HG02981 (cell line): Measurements from ENCODE around the gene PGA5.

ENCODE experiments used
- ATAC-seq: cut with Tn5 transposase; IDR thresholded peaks from one replicate; pipeline ENCODE4 v1.9.1; 2021; ENCODE audit warnings: mild to moderate bottlenecking, moderate library complexity; ENCODE audit not compliant: unreplicated experiment

Gene PGA5

GRCh38 chr11:61265357-61265756 is 24.4 kb downstream of the PGA5 start:
- no peak for ATAC-seq

DNA sequence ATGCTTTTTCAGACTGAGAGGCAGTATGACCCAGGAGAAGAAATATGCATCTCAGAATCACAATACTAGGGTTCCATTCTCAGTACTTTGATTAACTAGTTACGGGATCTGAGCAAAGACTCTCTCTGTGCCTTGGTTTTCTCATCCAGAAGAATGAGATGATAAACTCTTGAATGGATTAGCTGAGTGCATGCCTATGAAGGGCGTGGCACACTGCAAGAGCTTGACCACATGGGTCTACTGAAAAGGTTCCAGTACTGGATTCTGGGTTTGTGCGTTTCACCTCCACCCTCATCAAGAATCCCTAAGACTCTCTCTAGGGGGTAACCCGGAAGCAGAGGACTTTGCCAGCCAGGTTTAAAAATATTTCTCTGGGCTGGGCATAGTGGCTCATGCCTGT is 25.6 kb downstream of the PGA5 start:
- ATAC-seq, result no peak

GRCh38 chr11:61267437-61267841 is 26.5 kb downstream of the PGA5 start:
- ATAC-seq, result no peak

GRCh38 chr11:61268588-61269250 is 27.7 kb downstream of the PGA5 start:
- ATAC-seq, result no peak

DNA sequence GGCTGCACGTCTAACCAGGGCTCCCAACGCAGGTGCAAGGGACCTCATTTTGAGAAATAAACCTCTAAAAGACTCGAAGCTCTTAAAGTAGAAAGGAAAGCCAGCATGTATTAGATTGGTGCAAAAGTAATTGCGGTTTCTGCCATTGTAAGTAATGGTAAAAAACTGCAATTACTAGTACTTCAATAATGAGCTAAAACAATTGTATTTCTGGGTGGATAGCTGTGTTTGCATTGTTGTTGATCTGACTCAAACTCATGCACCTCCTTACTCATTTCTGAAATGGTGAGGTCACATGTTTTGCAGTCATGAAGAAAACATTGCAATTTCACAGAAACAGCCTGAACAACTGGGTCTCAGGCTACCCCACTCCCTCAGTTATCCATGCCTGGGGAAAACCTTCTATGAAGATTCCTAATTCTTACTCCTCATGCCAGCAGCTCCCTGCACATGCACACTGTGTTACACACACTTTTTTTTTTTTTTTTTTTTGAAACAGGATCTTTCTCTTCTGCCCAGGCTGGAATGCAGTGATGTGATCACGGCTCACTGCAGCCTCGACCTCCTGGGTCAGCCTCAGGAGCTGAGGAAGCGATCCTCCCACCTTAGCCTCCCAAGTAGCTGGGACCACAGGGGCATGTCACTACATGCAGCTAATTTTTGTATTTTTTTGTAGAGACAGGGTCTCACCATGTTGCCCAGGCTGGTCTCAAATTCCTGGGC is 29.5 kb downstream of the PGA5 start:
- no peak for ATAC-seq

- ATAC-seq, result no peak
Observed at GRCh38 chr11:61272731-61273130, 31.8 kb downstream of the PGA5 start.

GRCh38 chr11:61273178-61274078 is 32.5 kb downstream of the PGA5 start:
- no peak for ATAC-seq

GRCh38 chr11:61274084-61274483 is 33.1 kb downstream of the PGA5 start:
- no peak for ATAC-seq

- ATAC-seq, result no peak
Observed at GRCh38 chr11:61275191-61275590, 34.2 kb downstream of the PGA5 start.

GRCh38 chr11:61277186-61278000 is 36.4 kb downstream of the PGA5 start:
- no peak for ATAC-seq

DNA sequence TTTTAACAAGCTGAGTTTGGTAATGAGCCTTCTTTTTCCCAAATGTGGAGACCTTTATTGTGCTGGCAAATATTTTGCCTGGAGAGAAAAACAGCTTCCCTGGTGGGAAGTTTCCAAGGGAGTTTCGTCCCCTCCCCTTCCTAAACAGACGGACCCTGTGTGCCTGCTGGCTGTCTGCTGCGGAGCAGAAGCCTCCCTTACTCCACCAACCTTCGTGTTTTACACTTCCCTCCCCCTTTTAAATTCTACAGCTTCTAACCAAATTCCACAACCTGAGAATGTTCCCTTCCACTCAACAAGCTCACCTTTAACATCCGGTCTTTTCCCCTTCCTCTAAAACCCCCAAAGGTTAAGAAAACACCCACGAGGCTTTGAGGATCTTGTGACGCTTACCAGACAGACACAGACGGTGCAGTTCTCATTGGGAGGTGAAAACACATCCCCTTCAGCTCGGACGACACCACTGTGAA is 37.1 kb downstream of the PGA5 start:
- no peak for ATAC-seq

- ATAC-seq, result no peak
Observed at GRCh38 chr11:61279934-61280659, 39.1 kb downstream of the PGA5 start.

GRCh38 chr11:61280883-61281580 is 40.1 kb downstream of the PGA5 start:
- no peak for ATAC-seq

GRCh38 chr11:61281581-61282250 is 40.7 kb downstream of the PGA5 start:
- ATAC-seq, result no peak

- ATAC-seq, result no peak
Observed at GRCh38 chr11:61283613-61284012, 42.6 kb downstream of the PGA5 start.

DNA sequence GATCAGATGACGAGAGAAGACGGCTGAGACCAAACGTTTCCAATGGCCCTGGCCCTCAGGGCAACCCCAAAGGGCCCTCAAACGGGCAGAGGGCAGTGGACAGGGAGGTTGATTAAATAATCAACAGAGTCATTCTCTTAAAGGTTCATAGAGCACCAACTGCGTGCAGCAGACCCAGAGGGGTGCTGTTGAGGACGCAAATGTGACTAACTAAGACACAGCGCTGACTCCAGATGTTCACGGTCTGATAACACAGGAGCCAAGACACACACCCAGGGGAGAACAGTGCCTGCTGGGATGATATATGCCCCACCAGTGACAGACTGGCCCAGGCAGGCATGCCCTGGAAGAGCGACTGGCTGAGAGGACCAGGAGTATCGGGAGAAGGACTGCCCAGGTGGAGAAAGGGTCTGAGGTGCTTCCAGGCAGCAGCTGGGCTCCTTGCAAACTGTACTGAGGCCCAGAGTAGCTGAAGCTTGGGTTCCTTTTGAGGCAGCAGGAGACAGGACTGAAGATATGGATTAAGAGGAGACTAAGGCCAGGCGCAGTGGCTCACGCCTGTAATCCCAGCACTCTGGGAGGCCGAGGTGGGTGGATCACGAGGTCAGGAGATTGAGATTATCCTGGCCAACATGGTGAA is 46.5 kb downstream of the PGA5 start:
- no peak for ATAC-seq

DNA sequence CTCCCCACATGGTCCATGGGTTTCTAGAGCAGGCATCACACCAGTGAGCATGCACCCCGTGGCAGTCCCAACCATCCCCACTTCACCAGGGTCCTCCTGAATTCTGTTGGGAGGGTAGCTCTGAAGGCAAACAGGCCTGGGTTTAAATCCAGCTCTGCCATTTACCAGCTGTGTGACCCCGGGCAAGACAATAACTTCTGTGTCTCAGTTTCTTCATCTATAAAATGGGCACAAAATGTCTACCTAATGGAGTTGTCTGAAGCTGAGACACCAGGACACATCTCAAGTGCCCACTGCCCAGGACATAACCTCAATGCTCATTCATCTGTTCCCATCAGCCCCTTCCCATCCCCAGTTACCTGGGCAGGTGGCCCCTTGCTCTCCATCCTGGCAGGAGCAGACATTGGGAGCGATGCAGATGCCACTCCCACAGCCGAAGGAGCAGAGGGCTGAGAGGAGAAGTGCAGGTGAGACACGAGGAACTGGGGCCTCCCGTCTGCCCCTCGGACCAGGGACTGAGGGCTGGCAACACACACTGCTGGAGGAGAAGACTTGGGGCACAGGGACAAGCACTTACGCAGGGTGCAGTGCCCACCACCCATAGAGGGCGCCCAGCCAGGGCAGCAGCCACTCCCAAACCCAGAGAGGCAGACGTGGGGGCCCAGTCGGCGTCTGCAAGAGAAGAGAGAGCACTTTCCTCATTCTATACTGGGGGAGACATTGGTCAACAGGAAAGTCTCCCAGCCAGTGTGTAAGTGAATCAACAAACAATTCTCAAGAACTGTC is 50.1 kb downstream of the PGA5 start:
- no peak for ATAC-seq

DNA sequence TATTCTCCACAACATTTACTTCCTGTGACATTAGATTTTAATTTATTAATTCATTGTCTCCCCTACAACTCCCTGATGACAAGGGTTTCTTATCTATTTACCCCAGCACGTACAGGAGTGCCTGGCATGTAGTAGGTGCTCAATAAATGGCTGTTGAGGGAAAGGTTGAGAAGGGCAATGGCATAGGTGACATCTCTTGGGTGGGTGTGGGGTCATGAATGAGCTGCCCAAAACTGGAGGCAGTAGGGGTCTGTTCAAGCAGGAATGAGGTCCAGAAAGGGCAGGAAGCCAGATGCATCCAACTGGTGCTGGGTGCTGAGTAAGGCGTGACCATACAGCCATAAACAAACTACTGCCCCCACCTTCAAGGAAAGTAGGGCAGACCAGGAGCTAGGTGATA is 51.4 kb downstream of the PGA5 start:
- no peak for ATAC-seq
